Left colon (tissue), 2 donors: ENCODE results near the gene MSRB1. TPM values are rescaled to one million over a fixed set of nuclear protein-coding genes. Genes with fewer than 3 reads are reported as not detected.
"Not testable (repeated sequence)": the region's sequence is repeated elsewhere in the genome, so short reads cannot be mapped to it uniquely, and the experiment has no call there.

ENCODE experiments used
- ATAC-seq: fragments of 200-7000 bp; cut with Tn5 transposase; one replicate; pipeline ENCODE4 v1.9.1; 2020; ENCODE audit warnings: mild to moderate bottlenecking, moderate library complexity
- DNase-seq, 2 donors: peaks; one replicate each; pipeline ENCODE4 v3.0.0-alpha.2; 2020
- intact Hi-C, 2 donors: fragments of 100-400 bp; cut with DNase I in 1 of 2; cut with micrococcal nuclease in 1 of 2; formaldehyde crosslinking; loops; one replicate each; pipeline versions ENCODE4 v1.11.2 to v1.14.0; 2022; cut with DNase I, micrococcal nuclease
- total RNA-seq, 2 donors: library from RNA; stranded (reverse); fragmentation: NEBNext Ultra II Directional; extraction: Animal tissue kit (Norgen Biotek cat#: 25700); gene quantifications; one replicate each; pipeline ENCODE4 v1.2.1, GENCODE V29; 2021
- donor health status: DM: no; HTN: no; CAD: no.
- donor health status: DM: yes; HTN: yes; CAD: no.

MSRB1 gene
- total RNA-seq, 2 donors from 2014 or later: 46.0 to 46.6 TPM

GRCh38 chr16:1924095-1924494, 18.9 kb downstream of the MSRB1 start:
- intact Hi-C loops: loop anchor here in 1 of 2 donors (5.0 kb wide), 1 partner anchor 62 kb away; no protein-coding TSS in a partner anchor
- no peak for ATAC-seq
- no peak for DNase-seq

GRCh38 chr16:1923299-1924034, 19.5 kb downstream of the MSRB1 start:
- DNase-seq (peak; percentile 56 to 76), ATAC-seq (peak; percentile 89)
- intact Hi-C loops: loop anchor here in 1 of 2 donors (5.0 kb wide), 1 partner anchor 61 kb away; no protein-coding TSS in a partner anchor

- intact Hi-C loops: loop anchor here in 1 of 2 donors (5.0 kb wide), 1 partner anchor 60 kb away; no protein-coding TSS in a partner anchor
- no peak for ATAC-seq
- no peak for DNase-seq
Observed at GRCh38 chr16:1922357-1922756, 20.6 kb downstream of the MSRB1 start.

DNA sequence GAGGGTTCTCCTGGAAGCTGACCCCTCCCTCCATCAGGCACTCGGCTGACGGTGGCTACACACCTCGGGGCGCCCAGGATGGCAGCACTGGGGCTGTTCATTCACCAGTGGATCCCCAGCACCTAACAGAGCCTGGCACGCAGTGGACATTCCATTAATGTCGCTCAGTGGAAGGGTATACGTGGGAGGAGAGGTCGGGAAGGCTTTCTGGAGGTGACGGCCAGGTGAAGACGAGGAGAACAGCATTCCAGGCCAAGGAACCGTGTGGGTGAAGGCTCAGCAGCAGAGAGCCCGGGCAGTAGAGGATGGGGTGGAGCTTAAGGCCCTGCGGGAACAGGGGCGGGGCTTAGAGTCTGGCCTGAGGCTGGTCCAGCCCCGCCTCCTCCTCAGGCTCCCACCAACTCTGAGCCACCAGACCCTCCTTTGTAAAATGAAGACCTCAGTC, 22.2 kb downstream of the MSRB1 start:
- DNase-seq (peak in 1 of 2 donors; percentile 69), ATAC-seq (peak; percentile 53)
- intact Hi-C loops: loop anchor here in 1 of 2 donors (5.0 kb wide), 1 partner anchor 58 kb away; no protein-coding TSS in a partner anchor

- not testable (repeated sequence) for ATAC-seq, DNase-seq
- intact Hi-C loops: loop anchor here in 1 of 2 donors (5.0 kb wide), 1 partner anchor 58 kb away; no protein-coding TSS in a partner anchor
Observed at GRCh38 chr16:1920122-1920521, 22.9 kb downstream of the MSRB1 start.

DNA sequence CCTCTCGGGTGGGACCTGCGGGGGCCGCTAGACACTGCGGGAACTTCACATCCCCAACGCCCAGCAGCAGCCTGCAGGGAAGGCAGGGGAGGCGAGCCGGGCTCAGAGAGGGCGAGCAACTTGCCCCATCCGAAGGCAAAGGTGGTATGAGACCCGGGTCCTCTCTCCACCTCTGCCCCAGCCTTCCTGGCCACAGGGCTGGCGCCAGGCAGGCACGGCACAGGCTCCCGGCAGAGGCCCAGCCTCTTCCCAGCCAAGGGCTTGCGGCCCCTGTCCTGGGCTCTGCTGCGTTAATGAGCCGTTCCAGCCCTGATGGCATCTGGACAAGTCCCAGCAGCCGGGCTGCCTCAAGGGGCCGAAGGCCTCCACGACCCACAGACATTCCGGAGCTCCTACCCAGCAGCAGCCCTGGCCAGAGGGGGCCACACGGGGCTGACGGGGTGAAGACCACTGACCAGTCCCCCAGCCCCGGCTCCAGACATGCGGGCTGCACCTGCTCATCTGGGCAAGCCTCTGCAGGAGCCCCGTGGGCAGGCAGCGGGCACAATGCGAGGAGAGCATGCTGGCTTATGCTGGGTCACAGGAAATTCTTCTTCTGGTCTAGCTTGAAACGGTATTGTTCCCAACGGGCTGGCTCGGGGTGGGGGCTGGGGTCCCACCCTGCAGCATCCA, 23.5 kb downstream of the MSRB1 start:
- DNase-seq (no peak), ATAC-seq (no peak)
- intact Hi-C loops: no loop called here

DNA sequence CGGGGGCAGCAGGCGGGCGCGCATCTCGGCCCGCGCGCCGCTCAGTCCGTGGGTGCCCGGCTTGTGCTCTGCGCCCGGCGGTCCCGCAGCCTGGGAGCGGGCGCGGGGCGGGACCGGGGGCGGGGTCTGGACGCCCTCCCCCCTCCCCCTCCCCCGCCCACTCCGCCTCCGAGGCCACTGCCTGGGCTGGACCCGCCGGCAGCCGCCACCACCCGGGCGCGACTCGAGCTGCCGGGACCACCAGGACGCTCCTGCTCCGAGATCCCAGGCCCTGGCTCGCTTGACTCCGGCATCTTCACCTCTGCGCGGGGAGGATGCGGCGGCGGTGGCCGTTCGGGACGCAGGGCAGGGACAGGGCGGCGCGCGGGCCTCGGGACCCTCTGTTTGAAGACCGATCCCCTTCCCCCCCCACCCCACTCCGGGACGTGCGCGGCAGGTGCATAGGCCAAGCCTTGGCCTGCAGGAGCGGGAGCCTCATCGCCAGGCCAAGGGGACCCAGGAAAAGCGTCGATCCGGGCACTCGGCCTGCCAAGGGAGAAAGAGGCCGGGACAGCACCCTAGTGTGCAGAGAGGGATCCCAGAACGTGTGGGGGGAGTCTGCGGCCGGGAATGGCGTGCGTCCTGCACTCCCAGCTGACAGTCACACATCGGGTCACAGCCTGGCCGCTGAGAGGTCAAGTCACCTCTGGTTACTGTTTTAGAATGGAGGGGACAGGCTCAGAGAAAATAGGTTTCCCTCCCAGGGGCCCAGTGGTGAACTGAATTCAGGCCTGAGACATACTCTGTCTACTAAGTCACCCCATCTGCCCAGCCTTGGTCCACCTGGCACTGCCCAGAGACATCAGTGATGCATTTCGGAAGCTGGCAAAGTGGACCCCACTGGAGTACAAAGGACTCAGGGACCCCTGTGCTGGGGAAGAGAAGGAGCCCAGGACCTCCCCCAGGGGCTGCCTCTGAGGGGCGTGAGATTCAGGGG, 24.4 kb downstream of the MSRB1 start, which contains the start of gene HS3ST6:
Gene HS3ST6 (minus strand): TSS at position 65 of the 976 bp plus-strand sequence. CDS start 92 bp downstream, outside the sequence.
- ATAC-seq (peak; percentile 28), DNase-seq (peak in 1 of 2 donors; percentile 53)
- intact Hi-C loops: no loop called here

GRCh38 chr16:1917665-1918350, 25.2 kb downstream of the MSRB1 start:
- no peak for ATAC-seq
- no peak for DNase-seq
- intact Hi-C loops: no loop called here

DNA sequence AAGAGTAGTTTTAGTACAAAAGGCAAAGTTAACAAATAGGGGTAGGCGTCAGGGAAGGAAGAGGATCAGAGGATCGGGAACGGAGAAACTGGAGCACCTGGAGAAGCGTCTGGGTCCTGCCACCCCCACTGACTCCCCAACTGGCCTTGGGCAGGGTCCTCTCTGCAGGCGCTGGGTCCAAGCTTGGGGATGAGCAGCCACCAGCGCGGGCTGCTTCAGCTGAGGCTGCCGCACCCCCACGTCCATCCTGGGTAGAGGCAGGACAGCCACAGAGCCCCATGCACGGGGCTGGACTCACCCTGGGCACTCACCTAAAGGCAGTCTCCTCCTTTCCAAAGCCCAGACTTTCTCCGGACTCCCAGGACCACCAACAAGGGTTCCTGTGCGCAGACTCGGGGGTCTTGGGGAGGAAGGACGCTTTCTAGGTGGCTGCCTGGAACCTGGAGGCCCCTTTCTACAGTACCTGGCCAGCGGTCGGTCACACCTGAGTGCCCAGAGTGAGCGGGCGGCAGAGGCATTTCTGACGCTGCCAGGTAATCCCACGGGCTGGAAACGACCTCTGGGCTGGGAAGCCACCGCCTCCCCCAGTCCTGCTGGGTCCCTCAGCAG, 25.8 kb downstream of the MSRB1 start:
- DNase-seq (no peak), ATAC-seq (no peak)
- intact Hi-C loops: no loop called here

DNA sequence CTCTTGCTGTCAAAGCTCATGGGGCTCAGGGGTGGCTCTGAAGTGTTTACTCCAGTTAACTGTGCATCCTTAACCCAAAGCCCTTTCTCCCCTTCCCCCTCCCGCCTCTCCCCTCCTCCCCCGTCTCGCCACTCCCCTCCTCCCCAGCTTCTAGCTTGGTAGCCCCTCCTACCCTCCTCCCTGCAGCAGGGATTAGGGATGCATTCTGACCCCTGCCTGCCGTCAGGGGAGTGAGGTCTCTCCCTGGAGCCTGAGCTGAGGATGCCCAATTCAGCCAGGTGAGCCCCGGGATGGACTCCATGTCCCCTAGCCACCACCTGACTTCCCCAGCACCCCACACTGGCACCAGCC, 26.4 kb downstream of the MSRB1 start:
- intact Hi-C loops: no loop called here
- ATAC-seq (no peak), DNase-seq (no peak)

- DNase-seq (no peak), ATAC-seq (no peak)
- intact Hi-C loops: no loop called here
Observed at GRCh38 chr16:1915732-1916639, 27.0 kb downstream of the MSRB1 start.

- intact Hi-C loops: no loop called here
- no peak for ATAC-seq
Observed at GRCh38 chr16:1914988-1915387, 28.0 kb downstream of the MSRB1 start.

GRCh38 chr16:1914084-1914608, 28.9 kb downstream of the MSRB1 start:
- intact Hi-C loops: no loop called here
- no peak for DNase-seq
- ATAC-seq: peak; percentile 17

More at GRCh38 chr16:1914988-1915387, 28.0 kb downstream of the MSRB1 start:
- DNase-seq: no peak

GRCh38 chr16:1913327-1914083, 29.5 kb downstream of the MSRB1 start:
- ATAC-seq (peak; percentile 81), DNase-seq (peak; percentile 90 to 95)
- intact Hi-C loops: no loop called here

DNA sequence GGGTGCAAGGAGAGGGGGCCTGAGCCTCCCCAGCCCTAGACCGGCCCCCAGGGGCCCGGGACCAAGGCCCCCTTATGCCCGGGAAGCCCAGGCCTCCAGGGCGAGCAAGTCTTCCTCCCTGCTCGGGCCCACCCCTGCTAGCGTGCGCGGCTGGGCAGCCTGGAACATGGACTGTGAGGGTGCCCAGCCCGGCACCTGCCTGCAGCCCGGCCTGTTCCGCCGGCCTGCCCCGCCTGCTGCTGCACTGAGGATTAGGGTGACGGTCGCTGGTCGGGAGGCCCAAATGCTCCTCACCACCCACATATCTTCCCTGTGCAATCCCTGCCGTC, 30.8 kb downstream of the MSRB1 start:
- DNase-seq: no peak
- intact Hi-C loops: no loop called here

More for the DNA sequence above, 30.8 kb downstream of the MSRB1 start:
- ATAC-seq: no peak
